Peyer's patch (tissue), 4 donors: ENCODE data around the gene PSAPL1.

Source experiments
- CTCF ChIP-seq, 6 experiments: fragments of 450-650 bp in 4 of 6; fragments of 200-600 bp in 2 of 6; sonication (generic) in 1 of 6; IDR thresholded peaks; one replicate each; pipeline ENCODE4 v1.5.1; 2017 to 2019; ENCODE audit warnings: antibody characterized with exemption in 6 of 6, mild to moderate bottlenecking in 3 of 6, moderate library complexity in 1 of 6
- POLR2A ChIP-seq, 2 donors: fragments of 450-650 bp; IDR thresholded peaks; one replicate each; pipeline ENCODE4 v1.5.1; 2017; ENCODE audit warnings: antibody characterized with exemption in 2 of 2, mild to moderate bottlenecking in 2 of 2, moderate library complexity in 2 of 2

GRCh38 chr4:7480423-7480822 is 45.7 kb upstream of the PSAPL1 start:
- no peak for TF ChIP-seq CTCF (IDR thresholded peaks at IDR 0.05)
- no peak for TF ChIP-seq POLR2A (IDR thresholded peaks at IDR 0.05)
